Medulla oblongata (tissue), 1 donor: ENCODE data around the gene THSD7B.

ENCODE experiments used
- DNase-seq: peaks from one replicate; pipeline ENCODE4 v3.0.0-alpha.2; 2015; ENCODE audit errors: extremely low spot score

Gene THSD7B

GRCh38 chr2:137192366-137193310 is 427.3 kb downstream of the THSD7B start:
- no peak for DNase-seq

DNA sequence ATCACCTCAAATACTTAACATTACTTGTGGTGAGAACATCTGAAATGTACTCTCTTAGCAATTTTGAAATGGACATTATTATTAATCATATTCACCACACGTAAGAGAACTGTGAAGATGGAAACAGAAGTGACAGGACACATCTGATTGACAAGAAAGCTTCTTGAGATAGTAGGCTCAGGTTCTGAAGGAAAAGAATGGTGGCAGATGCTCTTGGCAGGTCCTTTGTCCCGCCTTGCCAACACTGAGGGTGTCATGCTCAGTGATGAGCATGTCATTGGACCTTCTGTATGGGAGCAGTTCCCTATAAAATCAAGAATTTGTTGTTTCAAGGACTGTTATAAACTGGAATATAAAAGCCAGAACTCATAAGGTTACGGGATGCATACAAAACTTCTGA is 428.1 kb downstream of the THSD7B start:
- no peak for DNase-seq

DNA sequence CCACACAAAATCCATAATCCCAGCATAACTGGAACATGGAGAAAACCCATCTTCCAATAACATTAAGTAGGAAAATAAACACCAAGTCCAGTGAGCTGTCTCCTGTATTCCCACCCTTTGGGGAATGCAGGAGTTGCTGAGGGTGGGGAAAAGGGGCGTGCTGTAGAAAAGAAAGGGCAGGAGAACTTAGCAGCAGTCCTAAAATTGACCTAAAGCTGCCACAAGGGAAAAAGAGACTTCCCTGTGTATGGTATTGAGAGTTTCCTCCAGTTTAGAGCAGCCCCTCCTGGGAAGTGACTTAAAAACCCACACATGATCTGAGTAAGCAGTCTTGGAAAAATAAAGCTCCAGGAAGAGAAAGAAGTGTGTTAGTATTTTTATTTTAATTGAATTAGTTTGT is 428.8 kb downstream of the THSD7B start:
- no peak for DNase-seq

GRCh38 chr2:137199751-137200150 is 434.4 kb downstream of the THSD7B start:
- DNase-seq, result no peak

DNA sequence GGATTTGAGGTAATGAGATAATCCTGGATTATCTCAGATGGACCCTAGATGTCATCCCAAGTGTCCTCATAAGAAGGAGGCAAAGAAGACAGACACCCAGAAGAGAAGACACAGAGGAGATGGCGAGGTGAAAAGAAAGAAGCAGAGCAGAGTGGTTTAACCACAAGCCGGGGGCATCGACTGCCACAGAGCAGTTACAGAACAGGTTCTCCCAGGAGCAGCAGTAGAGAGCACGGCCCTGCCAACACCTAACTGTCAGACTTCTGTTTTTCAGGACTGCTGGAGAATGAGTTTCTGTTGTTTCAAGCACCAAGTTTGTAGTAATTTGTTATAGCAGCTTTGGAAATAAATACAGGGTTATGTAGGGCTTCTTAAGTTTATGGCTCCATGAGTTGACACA is 437.0 kb downstream of the THSD7B start:
- no peak for DNase-seq

- no peak for DNase-seq
These were observed 440.0 kb downstream of the THSD7B start for GRCh38 chr2:137205324-137205723.

GRCh38 chr2:137206069-137206468 is 440.7 kb downstream of the THSD7B start:
- DNase-seq, result no peak

DNA sequence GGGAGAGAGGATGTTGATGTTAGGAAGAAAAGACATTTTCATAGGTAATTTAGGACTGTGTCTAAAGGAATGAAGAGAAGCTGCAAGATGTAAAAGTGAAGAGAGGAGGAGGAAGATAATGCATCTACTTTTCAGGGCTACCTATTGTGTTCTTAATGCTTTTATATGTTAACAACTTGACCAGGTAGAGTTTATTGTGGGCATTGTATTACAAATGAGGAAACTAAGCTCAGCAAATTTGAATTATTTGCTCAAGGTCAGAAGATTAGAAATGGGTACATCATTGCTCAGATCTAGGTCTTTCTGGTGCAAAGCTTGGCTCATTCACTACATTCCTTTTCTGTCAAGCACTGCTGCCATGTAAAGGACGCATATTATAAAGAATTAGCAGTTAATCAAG is 441.7 kb downstream of the THSD7B start:
- DNase-seq, result no peak

- no peak for DNase-seq
These were observed 443.1 kb downstream of the THSD7B start for GRCh38 chr2:137208431-137208891.

- DNase-seq, result no peak
These were observed 444.7 kb downstream of the THSD7B start for GRCh38 chr2:137210039-137210438.

DNA sequence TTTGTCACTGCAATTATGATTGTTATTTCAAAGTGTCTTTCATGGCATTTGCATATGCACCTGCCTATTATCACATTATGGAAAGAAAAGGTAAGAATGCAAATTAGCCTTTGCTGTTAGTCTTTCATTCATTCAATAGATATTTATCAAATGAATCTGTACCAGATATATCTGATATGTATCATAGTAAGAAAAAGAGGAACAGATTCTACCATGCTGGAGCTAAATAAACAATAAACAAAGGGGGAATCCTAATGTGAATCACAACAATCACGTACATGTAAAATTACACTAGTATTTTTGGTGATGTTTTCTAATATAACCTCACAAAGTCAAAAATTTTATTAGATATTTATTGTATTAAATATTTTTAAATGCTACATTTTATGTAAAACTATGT is 446.4 kb downstream of the THSD7B start:
- no peak for DNase-seq

DNA sequence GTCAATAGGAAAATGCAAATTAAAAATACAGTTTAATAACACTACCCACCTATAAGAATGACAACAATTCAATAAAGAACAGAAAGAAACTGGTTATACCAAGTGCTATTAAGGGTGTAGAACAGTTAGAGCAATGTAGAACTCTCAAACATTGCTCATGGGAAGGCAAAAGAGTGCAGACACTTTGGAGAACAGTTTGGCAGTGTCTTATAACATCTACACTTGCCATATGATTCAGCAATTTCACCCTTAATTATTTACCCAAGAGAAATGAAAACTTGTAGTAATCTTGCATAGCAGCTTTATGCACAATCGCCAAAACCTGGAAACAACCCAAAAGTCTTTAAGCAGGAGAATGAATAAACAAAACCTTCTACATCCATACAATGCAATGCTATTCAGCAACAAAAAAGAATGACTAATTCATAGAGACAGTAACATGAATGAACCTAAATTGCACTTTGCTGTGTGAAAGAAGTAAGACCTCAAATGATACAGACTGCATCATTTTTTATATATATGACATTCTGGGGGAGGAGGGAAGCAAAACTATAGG is 455.2 kb downstream of the THSD7B start:
- no peak for DNase-seq

DNA sequence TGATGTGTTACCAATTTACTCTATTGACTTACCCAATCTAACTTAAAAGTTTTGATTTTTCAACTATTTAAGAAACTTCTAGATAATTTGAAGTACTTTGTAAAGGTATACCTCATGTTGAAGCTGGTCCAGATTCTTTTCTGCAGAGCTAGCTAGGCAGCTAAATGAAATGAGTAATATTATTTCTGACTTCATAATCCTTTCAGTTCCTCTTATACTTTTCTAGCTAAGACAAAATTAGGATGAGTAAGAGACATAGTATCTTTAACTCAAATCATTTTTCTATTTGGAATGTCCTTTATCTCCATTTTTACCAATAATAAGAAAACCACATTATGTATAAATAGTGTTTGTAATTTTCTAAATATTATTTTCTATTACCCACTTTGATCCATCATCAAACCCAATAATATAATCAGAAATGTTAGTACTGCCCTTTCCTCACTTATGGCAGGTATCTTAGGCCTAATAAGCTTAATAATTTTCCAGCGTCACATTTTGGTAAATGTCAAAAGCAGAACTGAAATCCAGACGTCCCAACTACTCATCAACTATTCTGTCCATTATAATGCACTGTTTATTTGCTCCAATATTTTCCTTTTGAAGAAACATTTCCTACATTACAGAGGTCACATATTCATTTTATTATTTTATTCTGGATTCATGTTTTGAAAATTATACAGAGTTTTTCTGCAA is 456.6 kb downstream of the THSD7B start:
- no peak for DNase-seq

DNA sequence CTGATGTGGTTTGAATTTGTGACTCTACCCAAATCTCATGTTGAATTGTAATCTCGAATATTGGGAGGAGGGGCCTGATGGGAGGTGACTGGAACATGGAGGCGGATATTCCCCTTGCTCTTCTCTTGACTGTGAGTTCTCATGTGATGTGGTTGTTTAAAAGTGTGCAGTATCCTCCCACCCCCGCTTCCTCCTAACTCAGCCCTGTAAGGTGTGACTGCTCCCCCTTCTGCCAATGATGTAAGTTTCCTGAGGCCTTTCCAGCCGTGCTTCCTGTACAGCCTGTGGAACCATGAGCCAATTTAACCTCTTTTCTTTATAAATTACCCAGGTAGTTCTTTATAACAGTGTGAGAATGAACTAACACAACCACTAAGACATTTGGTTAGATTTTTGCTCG is 458.4 kb downstream of the THSD7B start:
- DNase-seq, result no peak

- no peak for DNase-seq
These were observed 463.2 kb downstream of the THSD7B start for GRCh38 chr2:137228566-137228965.

- no peak for DNase-seq
These were observed 464.5 kb downstream of the THSD7B start for GRCh38 chr2:137229834-137230233.

GRCh38 chr2:137231628-137232027 is 466.3 kb downstream of the THSD7B start:
- no peak for DNase-seq

DNA sequence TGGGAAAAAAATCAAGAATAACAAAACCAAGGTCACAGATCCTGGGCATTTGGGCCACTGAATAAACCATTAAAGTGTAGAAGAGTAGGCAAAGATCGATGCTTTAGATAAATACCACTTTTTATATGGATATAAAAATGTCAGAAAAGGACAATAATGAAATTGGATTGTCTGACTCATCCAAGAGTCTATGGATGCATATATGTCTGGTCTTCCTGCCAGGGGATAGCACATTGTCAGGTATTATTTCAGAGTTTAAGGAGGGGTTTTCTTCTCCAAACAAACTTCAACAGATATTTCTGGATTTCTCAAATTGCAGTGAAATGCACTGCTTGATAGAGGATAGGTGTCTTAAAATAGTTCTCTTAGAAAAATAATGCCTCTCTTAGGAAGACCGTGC is 466.7 kb downstream of the THSD7B start:
- no peak for DNase-seq

GRCh38 chr2:137233091-137233490 is 467.7 kb downstream of the THSD7B start:
- no peak for DNase-seq

DNA sequence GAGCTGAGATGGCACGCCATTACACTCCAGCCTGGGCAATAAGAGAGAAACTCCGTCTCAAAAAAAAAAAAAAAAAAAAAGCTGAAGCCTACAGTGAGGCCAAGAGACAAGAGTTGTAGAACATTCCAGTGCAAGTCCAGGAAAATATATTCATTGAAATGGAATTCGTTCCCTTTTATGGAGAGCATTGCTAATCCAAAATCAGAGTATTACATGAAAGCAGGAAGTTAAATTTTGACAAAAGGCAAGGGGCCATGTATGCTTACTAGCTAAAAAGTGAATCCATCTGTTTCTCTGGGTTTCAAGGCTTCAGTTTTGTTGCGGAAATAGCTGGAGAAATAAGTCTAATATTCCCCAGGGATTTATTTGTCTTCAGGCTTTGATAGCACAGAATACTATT is 471.7 kb downstream of the THSD7B start:
- DNase-seq, result no peak

- no peak for DNase-seq
These were observed 472.7 kb downstream of the THSD7B start for GRCh38 chr2:137238065-137238464.

DNA sequence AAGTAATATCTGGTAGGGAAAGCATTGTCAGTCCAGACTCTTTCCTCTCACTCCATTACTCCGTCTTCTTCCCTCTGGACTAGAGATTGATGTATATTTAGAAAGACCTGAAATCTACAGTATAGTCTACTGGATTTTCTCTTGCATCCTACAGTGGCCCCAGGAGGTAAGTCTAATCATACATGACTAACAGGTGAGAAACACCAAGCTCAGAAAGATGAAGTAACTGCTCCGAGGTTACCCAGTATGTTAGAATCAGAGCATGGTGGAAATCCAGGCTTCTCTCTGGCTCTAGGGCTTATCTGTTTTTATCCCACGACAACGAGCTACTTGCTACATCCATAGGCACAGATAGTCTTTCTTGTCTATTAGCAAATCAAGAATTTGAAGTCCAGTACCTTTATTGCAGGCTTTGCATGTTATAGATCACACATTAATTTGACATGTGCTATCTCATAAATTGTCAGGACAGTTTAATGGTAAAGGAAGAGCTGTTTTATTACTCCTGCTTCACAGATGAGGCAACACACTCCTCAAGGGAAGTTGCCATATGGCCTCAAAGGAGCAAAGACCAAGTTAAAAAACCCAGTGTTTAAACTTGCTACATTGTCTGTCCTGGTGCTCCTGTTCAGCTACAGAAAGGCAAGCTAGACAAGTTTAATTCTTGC is 484.3 kb downstream of the THSD7B start:
- DNase-seq, result no peak
